ENCODE measurements around the gene ADCY3. TPM values are rescaled to one million over a fixed set of nuclear protein-coding genes. Genes with fewer than 3 reads are reported as not detected.
A peak's percentile ranks its signal among the peaks of the same experiment; 100 is the strongest.

ADCY3 gene
- total and polyA plus RNA-seq, 2 of the 4 experiments (the other 2 are of a cell fraction): 17.4 to 46.1 TPM

- Histone ChIP-seq H3K27ac (ENCODE audit: insufficient read depth, low read length) (no peak overlapping the region), H4K91ac (ENCODE audit: insufficient read depth, low read depth, low read length) (no peak overlapping the region), H3K36me3 (ENCODE audit: control insufficient read depth, insufficient read depth, low read length) (no peaks in the 10 kb centered on the region), H2BK120ac (ENCODE audit: low read depth, low read length) (no peak overlapping the region), H3K4ac (ENCODE audit: low read depth, low read length) (no peak overlapping the region), H3K79me1 (ENCODE audit: low read depth in 1 of 2, low read length in 2 of 2) (peaks cover 11 to 18% of the 10 kb centered on the region in 2 experiments; a peak in 3 of 4 replicates), H3K4me2 (ENCODE audit: low read depth, low read length) (no peak overlapping the region), H3K9me3 (ENCODE audit: control insufficient read depth, insufficient read depth, low read length) (no peaks in the 10 kb centered on the region; the same call in 1 of the 2 replicates), H3K23ac (ENCODE audit: low read depth, low read length) (no peak overlapping the region), H3K27me3 (ENCODE audit: control insufficient read depth, insufficient read depth, low read length) (no peaks in the 10 kb centered on the region), H2AK9ac (replicated peaks; ENCODE audit: low read depth, low read length, poor library complexity) (no peak overlapping the region), H4K20me1 (ENCODE audit: insufficient read depth, low read length) (no peaks in the 10 kb centered on the region), H2BK15ac (ENCODE audit: low read depth, low read length) (no peak overlapping the region), H3K4me1 (ENCODE audit: control insufficient read depth, insufficient read depth, low read length) (no peaks in the 10 kb centered on the region), H4K5ac (ENCODE audit: low read depth, low read length) (no peak overlapping the region), H3K9me1 (ENCODE audit: insufficient read depth, low read length) (no peaks in the 10 kb centered on the region), H3K4me3 (ENCODE audit: insufficient read depth, low read depth, low read length) (no peak overlapping the region), H2BK5ac (ENCODE audit: low read depth, low read length, poor library complexity, severe bottlenecking) (no peak overlapping the region), H4K8ac (ENCODE audit: low read depth in 2 of 2, low read length in 2 of 2) (no peak overlapping the region), H2BK20ac (ENCODE audit: low read depth, low read length) (no peak overlapping the region), H3K14ac (replicated peaks; ENCODE audit: low read depth, low read length) (no peak overlapping the region), H2AK5ac (ENCODE audit: low read depth, low read length) (no peak overlapping the region), H2AFZ (replicated peaks; ENCODE audit: low read length, poor library complexity) (no peak overlapping the region), H3K18ac (ENCODE audit: low read depth, low read length) (no peak overlapping the region), H3K9ac (ENCODE audit: low read depth, low read length) (no peak overlapping the region), H3K56ac (ENCODE audit: extremely low read depth, insufficient read depth, low read length) (no peak overlapping the region)
- intact Hi-C loops (cut with micrococcal nuclease): no loop called here
- BruUV-seq (replicated peaks): no TSS peak
- no peak for ATAC-seq (ENCODE audit: low read depth)
- no CpG with 5 or more reads among the region's 3 CpGs for WGBS, 2 experiments (ENCODE audit: extremely low coverage in 2 of 2, insufficient read length in 1 of 2)
- TF ChIP-seq MAFK (IDR thresholded peaks at IDR 0.05; ENCODE audit: low read depth, low read length) (no peak), CTCF (conservative IDR thresholded peaks at IDR 0.05; ENCODE audit: low read depth, low read length) (no peak), FOS (IDR thresholded peaks at IDR 0.05; ENCODE audit: low read depth, low read length) (no peak), RCOR1 (IDR thresholded peaks at IDR 0.05; ENCODE audit: insufficient replicate concordance, low read length) (no peak), MXI1 (IDR thresholded peaks at IDR 0.05; ENCODE audit: borderline replicate concordance, low read depth, low read length) (no peak), RFX5 (IDR thresholded peaks at IDR 0.05; ENCODE audit: low read depth, low read length) (no peak), CEBPB (IDR thresholded peaks at IDR 0.05; ENCODE audit: low read depth, low read length) (no peak), SMC3 (IDR thresholded peaks at IDR 0.05; ENCODE audit: low read depth, low read length) (no peak), USF2 (IDR thresholded peaks at IDR 0.05; ENCODE audit: low read depth, low read length) (no peak), RAD21 (IDR thresholded peaks at IDR 0.05; ENCODE audit: low read length) (no peak), CHD1 (IDR thresholded peaks at IDR 0.05; ENCODE audit: low read depth, low read length) (no peak), NFE2L2 (IDR thresholded peaks at IDR 0.05; ENCODE audit: low read depth, low read length) (no peak), BHLHE40 (IDR thresholded peaks at IDR 0.05; ENCODE audit: low read depth, low read length) (no peak), POLR2A (IDR thresholded peaks at IDR 0.05; ENCODE audit: low read depth, low read length) (no peak), ELK1 (IDR thresholded peaks at IDR 0.05; ENCODE audit: borderline replicate concordance, low read depth, low read length) (no peak), MAZ (IDR thresholded peaks at IDR 0.05; ENCODE audit: borderline replicate concordance, low read depth, low read length) (no peak)
- dilution Hi-C loops (cut with HindIII; ENCODE audit: low sequenced_read_pairs, unreplicated experiment): no loop called here
- peak; percentile 22 for DNase-seq
- in situ Hi-C loops (cut with MboI; ENCODE audit: low sequenced_read_pairs): no loop called here
- ChIA-PET CTCF (no interaction called here), POLR2A (ENCODE audit: unreplicated experiment) (no interaction called here)
Observed at GRCh38 chr2:24788816-24789215, 131.2 kb downstream of the ADCY3 start.

Data from IMR-90 (cell line).